A549 (cell line): Measurements from ENCODE around the gene COCH.

Experiments used
- CTCF ChIP-seq: fragments of >200 bp; sonication (Bioruptor Twin); formaldehyde crosslinking; IDR thresholded peaks from 3 replicates; pipeline ENCODE4 v1.5.1; 2016
- E2F6 ChIP-seq: IDR thresholded peaks from 2 replicates; pipeline ENCODE4 v1.6.1; 2012; ENCODE audit warnings: low read depth, borderline replicate concordance
- EHMT2 ChIP-seq: fragments of 200-600 bp; sonication (generic); IDR thresholded peaks from 2 replicates; pipeline ENCODE4 v1.6.1; 2016; ENCODE audit warnings: antibody characterized with exemption, low read depth, mild to moderate bottlenecking, moderate library complexity
- JUN ChIP-seq, 2 experiments: fragments of >200 bp; sonication (Bioruptor Twin); formaldehyde crosslinking; IDR thresholded peaks; 2 replicates in 1 of 2; 3 replicates in 1 of 2; pipeline ENCODE4 v1.6.1; 2016 to 2017
- JUNB ChIP-seq: fragments of >200 bp; sonication (Bioruptor Twin); formaldehyde crosslinking; IDR thresholded peaks from 2 replicates; pipeline ENCODE4 v1.6.1; 2016
- MYC ChIP-seq: IDR thresholded peaks from 2 replicates; pipeline ENCODE4 v1.6.1; 2012; ENCODE audit warnings: mild to moderate bottlenecking, inconsistent platforms, low read length, improper control_type of control experiment, borderline replicate concordance
- POLR2A ChIP-seq: IDR thresholded peaks from 2 replicates; pipeline ENCODE4 v1.6.1; 2012; ENCODE audit warnings: mild to moderate bottlenecking, low read length
- RCOR1 ChIP-seq: fragments of 150-350 bp; IDR thresholded peaks from 2 replicates; pipeline ENCODE4 v1.6.1; 2014; ENCODE audit warnings: antibody characterized with exemption, low read length, low read depth
- REST ChIP-seq: fragments of 200-600 bp; sonication (generic); IDR thresholded peaks from 2 replicates; pipeline ENCODE4 v1.6.1; 2016; ENCODE audit warnings: antibody characterized with exemption, mild to moderate bottlenecking, moderate library complexity
- RFX5 ChIP-seq: fragments of 450-650 bp; IDR thresholded peaks from 2 replicates; pipeline ENCODE4 v1.7.1; 2014; ENCODE audit warnings: antibody characterized with exemption, mild to moderate bottlenecking, moderate library complexity
- USF2 ChIP-seq: fragments of 450-650 bp; IDR thresholded peaks from 2 replicates; pipeline ENCODE4 v1.6.1; 2014; ENCODE audit warnings: antibody characterized with exemption
- ZNF302 ChIP-seq: fragments of 250-450 bp; sonication (Bioruptor Pico); IDR thresholded peaks from 2 replicates; pipeline ENCODE4 v1.9.0; 2021; ENCODE audit warnings: inconsistent platforms, mild to moderate bottlenecking, moderate library complexity

GRCh38 chr14:30935445-30935844 lies 61.1 kb downstream of the COCH start:
- TF ChIP-seq CTCF (no peak), USF2 (no peak), POLR2A (no peak), RCOR1 (no peak), JUNB (no peak), EHMT2 (no peak), JUN (IDR thresholded peaks at IDR 0.05) (no peak), MYC (no peak), ZNF302 (no peak), RFX5 (no peak), REST (no peak), E2F6 (no peak)
